ENCODE results near the gene C1RL.

DNA sequence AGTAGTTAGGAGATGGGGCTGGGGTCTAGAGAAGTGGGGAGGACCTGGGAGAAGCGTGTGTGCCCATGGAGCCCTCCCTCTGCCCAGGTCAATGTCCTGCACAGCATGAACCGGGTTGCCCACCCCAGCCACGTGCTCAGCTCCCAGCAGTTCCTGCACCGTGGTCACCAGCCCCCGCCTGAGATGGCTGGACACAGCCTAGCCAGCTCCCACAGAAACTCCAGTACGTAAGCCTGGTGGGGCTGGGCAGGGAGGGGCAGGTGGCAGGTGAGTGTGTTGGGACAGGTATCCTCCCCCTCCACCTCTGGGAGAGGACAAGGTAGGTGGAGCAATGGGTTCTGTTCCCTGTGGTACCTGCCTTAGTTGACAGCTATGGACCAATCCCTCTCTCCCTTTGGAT, 41.8 kb upstream of the C1RL start:
- TF ChIP-seq, protein P1, sequence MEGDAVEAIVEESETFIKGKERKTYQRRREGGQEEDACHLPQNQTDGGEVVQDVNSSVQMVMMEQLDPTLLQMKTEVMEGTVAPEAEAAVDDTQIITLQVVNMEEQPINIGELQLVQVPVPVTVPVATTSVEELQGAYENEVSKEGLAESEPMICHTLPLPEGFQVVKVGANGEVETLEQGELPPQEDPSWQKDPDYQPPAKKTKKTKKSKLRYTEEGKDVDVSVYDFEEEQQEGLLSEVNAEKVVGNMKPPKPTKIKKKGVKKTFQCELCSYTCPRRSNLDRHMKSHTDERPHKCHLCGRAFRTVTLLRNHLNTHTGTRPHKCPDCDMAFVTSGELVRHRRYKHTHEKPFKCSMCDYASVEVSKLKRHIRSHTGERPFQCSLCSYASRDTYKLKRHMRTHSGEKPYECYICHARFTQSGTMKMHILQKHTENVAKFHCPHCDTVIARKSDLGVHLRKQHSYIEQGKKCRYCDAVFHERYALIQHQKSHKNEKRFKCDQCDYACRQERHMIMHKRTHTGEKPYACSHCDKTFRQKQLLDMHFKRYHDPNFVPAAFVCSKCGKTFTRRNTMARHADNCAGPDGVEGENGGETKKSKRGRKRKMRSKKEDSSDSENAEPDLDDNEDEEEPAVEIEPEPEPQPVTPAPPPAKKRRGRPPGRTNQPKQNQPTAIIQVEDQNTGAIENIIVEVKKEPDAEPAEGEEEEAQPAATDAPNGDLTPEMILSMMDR (IDR thresholded peaks at IDR 0.05; ENCODE audit: low read length) = no peak
- TF ChIP-seq EZH2 (optimal IDR thresholded peaks at IDR 0.05; ENCODE audit: low read depth, low read length) = no peak

All from MM.1S (cell line).